HG02763 (cell line): ENCODE measurements around the gene LRP1.

Source experiments
- ATAC-seq: cut with Tn5 transposase; IDR thresholded peaks from one replicate; pipeline ENCODE4 v1.9.1; 2021; ENCODE audit warnings: mild to moderate bottlenecking, moderate library complexity; ENCODE audit not compliant: unreplicated experiment

LRP1 gene

DNA sequence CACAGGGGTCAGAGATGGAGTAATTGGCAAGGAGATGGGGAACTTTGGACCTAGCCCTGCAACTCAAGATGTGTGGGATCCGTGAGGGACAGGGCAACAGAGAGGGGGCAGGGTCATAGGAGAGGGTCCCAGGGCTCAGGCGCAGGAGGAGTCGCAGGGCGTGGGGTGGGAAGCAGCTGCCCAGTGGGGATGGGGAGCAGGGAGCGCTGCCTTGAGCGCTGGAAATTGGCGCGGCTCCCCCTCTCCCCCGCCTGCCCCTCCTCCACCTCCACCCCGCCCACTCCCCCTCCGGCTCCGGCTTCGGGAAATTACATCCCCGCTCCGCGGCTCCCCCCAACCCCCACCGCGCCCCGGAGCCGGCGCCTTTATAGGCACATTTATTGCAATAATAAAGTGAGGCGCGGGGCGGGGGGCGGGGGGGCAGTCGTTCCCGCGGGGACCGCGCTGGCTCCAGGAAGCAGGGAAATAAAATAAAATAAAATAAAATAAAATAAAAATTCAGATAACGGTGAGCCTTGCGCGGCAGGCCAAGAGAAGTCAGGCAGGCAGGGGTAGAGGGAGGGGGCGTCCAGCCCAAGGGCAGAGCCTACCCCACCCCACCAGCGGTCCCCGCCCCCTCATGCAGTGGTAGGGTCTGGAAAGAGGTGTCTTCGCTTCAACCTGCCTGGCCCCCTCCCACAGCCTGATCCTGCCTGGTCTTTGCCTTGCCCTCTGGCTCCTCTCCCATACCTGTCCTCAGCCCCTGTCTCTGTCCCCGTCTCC lies 91.9 kb downstream of the LRP1 start:
- ATAC-seq: no peak

DNA sequence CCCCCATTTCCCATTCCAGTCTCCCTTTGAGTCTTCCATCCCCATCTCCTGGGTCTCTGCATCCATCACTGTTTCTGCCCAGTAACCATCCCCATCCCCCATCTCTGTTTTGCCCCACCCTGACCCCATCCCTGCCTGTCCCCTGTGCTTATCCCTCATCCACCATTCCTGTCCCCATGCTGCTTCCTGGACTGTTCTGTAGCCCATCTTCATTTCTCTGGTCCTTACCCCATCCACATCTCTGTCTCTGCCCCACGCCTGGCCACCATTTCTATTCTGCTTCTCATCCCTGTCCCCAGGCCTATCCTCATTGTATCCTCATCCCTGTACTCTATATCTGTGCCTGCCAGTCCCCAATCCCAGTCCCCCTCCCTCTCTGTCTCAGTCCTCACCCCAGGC lies 92.5 kb downstream of the LRP1 start:
- ATAC-seq: no peak

DNA sequence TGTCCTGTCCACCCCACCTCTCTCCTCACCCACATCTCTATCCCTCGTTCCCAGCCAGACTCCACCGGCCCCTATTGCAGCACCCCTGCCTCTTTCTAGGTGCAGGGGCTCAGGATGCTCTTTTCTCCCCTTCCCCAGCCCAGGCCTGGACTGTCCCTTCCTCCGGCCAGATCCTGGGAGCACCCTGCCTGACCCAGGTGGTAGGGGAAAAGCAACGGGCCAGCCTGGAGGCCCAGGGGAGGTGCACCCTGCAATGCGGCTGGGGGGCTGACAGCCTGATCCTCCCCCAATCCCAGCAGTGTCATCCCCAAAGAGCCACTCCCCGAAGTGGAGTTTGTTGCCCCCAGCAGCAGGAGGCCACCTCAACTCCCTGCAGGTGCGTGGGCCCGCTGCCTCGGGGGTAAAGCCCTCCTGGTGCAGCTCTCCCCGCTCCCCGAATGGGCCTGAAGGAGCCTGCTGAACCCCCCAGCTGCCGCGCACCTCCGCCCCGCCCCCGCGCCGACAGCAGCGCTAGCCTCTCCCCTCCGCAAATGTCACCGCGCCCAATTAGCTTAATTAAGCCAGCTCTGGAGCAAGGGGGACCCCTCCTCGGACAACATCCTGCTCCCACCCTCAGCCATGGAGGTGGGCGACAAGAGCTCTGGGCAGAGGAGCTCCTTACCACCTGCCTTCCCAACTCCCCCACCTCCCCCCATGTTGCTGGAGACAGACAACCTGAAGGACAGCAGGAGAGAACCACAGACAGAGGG lies 93.1 kb downstream of the LRP1 start:
- no peak for ATAC-seq

- no peak for ATAC-seq
Measured at GRCh38 chr12:57222286-57223190, 94.3 kb downstream of the LRP1 start.

DNA sequence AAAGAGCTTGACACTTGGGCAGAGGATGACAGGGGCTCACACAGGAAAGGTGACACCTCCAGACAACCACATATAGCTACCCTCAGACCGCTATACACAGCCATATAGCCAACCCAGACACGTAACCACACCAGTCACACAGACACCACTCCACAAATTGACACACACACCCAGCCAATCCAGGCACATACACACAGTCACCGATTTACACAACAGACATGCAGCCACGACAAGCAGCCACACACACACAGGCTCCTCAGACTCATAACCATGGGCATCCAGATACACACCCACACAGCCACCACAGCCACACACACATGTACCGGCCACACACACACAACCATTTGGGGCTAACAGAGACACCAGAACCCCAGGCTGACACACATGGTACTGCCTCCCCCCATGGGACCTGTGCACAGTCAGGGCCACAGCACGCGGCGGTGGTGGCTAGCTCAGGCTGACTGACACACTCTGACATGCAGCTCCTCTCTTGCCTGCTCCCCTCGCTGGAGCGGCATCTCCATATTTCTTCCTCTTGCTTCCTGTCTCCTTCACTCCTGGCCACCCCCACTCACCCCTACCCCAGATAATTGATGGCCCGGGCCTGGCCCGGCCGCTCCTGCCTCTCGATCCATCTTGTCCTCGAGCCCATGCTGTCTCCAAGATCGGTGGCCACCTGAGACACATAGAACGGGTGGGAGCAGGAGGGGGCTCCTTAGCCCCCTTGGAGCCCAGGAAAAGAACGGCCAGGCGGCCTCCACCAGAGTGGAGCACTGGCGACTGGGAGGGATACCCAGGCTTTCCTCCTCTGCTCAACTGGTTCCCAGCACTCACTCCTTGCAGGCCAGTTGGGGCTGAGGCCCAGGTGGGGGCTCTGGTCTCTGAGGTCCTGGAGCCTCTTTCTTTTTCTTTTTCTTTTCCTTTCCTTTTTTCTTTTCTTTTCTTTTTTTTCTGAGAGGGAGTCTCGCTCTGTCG lies 95.2 kb downstream of the LRP1 start:
- ATAC-seq: no peak

DNA sequence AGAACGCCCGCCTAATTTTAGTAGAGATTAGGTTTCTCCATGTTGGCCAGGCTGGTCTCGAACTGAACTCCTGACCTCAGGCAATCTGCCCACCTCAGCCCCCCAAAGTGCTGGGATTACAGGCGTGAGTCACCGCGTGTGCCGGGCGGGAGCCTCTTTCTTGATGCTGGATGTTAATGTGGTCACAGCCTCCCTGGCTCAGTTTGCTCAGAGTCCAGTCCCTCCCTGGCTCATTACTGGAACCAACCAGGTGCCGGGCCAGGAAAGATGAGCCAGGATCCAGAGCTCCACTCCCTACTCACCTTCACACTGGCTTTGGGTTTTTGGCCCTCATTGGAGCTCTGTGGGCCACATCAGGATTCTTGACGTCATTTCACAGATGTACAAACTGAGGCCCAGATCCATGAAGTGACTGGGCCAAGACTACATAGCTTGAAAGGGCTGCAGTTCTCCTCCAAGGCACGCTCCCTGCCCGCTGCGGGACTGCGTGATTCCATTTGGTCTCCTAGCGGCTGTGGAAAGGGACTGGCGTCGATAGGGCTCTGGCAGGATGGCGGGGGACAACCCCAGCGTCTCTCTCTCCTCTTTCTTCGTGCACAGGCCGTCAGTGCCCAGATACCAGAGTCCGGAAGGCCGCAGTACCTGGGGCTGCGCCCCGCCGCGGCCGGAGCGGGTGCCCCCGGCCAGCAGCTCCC lies 96.1 kb downstream of the LRP1 start:
- ATAC-seq: no peak

- ATAC-seq: no peak
Measured at GRCh38 chr12:57224973-57225679, 96.8 kb downstream of the LRP1 start.

- no peak for ATAC-seq
Measured at GRCh38 chr12:57225680-57226210, 97.5 kb downstream of the LRP1 start.

GRCh38 chr12:57226588-57227314 lies 98.5 kb downstream of the LRP1 start:
- ATAC-seq: no peak

DNA sequence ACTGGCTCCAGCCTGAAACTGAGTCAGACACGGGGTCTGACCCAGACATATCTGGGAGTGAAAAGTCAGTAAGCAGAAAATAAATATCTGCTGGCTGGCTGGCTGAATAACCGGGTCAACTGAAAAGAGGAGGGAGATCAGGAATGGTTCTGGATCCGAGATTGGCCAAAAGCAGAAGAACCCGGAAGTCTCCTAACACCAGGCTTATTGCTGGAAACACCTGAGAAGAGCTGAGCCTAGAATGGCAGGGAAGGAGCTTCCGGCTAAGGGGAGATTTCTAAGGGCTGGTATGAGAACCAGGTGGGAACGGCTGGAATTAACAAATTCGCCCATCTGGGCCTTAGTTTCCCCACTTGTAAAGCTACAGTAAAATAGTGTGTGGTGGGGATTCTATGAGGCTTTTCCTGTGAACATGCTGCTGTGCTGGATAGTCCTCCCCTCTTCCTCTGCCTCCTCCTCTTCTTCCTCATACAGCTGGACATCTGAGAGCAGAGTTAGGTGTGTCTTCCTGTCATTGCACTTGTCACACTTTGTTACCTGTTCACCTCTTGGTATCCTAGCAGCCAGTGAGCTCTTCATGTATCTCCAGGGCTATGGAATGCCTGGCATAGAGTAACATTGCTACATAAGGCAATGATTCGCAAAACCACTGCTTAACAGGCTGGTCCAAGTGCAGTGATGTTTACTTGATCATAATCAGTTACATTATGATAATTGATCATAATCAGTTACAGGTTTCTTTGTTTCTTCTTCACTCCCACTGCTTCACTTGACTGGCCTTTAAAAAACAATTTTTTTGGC lies 99.2 kb downstream of the LRP1 start:
- no peak for ATAC-seq

- ATAC-seq: peak; percentile 7
Measured at GRCh38 chr12:57229046-57229633, 100.9 kb downstream of the LRP1 start.

DNA sequence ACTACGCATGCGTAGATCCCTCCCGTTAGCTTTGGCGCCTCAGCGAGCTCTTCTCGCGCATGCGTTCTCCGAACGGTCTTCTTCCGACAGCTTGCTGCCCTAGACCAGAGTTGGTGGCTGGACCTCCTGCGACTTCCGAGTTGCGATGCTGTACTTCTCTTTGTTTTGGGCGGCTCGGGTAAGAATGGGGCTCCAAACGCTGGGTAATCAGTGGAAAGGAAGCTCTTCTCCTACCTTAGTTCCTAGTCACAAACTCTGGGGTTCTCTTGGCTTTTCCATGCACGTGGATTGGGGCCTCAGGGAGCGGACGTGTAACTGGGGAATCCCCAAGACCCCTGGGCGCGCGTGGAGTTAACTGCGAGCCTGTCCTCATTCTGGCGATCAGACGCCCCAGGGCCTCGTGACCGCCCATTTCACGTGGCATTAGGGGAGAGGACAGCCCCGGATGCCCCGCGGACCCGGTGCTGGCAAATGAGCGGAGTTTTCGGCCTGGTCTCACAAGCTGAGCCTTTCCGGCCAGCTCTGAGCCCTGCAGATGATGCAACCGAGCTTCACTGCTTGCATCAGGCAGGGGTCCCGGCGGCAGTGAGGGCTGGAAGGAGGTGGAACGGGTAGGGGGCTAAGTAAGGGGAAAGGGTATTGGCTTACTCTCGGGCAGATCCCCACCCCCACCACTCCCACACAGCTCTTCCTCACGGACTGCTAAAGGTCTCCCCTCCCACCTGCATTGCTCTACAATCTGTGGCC lies 101.5 kb downstream of the LRP1 start, which contains the start of gene SHMT2:
Gene SHMT2 (plus strand): TSS at position 78 of the 747 bp plus-strand sequence. CDS start 68 bp downstream, at position 146.
- ATAC-seq: peak; percentile 63

GRCh38 chr12:57230381-57231155 lies 102.3 kb downstream of the LRP1 start:
- ATAC-seq: no peak

DNA sequence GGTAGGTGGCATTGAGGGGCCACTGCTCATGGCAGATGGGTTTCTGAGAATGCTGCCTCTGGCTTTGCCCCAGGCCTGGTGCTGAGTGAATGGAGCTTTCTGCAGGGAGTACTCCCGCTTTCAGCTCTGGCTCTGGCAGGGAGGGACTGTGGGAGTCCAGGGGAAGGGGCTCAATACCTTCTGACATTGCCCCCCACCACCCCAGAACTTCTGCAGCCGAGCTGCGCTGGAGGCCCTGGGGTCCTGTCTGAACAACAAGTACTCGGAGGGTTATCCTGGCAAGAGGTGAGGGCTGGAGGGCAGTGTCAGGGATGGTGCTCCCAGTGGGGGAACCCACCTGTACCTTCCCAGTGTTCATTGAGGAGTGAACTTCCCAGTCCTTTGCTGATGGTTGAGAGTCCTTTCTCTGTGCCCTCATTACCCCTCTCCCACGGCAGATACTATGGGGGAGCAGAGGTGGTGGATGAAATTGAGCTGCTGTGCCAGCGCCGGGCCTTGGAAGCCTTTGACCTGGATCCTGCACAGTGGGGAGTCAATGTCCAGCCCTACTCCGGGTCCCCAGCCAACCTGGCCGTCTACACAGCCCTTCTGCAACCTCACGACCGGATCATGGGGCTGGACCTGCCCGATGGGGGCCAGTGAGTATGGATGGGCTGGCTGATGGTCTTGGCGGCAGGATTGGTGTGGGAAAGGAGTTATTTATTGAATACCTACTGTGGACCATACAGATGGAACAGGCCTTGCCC lies 103.2 kb downstream of the LRP1 start:
- no peak for ATAC-seq
